ENCODE data around the gene AKAP7.

AKAP7 gene

DNA sequence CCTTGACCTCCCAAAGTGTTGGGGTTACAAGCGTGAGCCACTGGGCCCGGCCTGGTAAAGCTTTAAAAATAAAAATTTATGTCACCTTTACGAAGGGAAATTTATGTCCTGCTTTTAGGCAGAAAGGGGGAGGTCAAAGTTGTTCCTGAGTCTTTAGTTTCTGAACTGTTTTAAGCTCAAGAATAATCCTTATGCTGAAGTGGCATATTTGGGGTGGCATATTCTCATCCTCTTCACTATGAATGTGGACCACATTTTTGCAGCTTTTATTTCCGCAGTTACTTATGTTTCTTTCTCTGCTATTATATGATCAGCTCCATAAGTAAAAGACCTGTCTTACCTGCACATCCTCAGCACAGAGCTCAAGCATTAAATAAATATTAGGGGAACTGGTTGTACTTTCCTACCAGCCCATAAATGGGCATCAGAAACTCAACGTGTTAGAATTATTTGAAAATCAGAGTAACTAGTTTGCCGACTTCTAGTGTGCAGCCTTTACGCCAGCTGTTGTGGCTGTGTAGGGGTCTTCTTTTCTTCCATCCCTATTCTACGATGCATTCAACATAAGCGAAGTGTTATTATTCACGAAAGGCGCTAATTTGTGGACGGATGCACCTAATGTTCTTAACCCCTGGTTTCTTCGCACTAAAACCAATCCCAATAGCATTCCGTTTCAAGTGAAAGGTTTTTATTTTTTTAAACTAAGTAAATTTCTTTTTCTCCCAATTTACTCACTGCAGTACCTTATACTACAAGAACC is 867 bp upstream of the AKAP7 start:
- no peak for DNase-seq

- DNase-seq: no peak
These were observed 355 bp upstream of the AKAP7 start for GRCh38 chr6:131134980-131135243.

DNA sequence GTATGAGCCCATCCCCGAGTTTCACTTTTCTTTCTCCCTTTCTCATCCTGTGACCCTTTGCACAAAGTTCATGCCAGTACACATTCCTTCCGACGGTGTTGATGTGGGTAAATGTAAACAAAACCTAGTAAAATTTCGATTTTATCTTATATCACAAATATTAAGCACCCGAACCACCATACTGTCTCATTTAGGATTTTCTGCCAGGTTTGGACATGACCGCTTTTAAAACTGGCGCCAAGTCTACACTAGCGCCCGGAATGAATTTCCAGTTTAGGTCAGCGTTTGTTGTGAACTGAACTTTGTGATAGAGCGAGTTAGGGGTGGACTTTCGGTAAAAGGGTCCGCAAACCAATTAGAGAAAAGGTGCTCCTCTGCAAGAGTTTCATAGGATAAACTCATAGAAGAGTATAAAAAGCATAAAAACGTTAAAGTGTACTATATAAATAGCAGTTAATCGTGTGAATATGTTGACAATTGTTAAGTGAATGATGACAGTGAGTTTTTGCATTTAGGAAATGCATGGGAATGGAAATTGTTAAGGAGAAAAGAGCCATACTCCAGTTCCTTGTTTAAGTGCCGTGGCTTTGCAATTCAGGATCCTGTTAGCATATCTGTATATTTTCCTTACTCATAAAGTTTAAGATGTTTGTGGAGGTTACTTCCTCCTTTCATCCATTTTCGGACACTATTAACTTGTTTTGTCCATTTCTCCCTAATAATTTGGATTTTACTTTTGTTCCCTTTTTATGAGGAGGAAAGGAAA is 937 bp downstream of the AKAP7 start:
- no peak for DNase-seq

- no peak for DNase-seq
These were observed 4.3 kb downstream of the AKAP7 start for GRCh38 chr6:131139599-131139998.

- no peak for DNase-seq
These were observed 8.1 kb downstream of the AKAP7 start for GRCh38 chr6:131143319-131143718.

- no peak for DNase-seq
These were observed 11.6 kb downstream of the AKAP7 start for GRCh38 chr6:131146865-131147264.

- DNase-seq: no peak
These were observed 21.1 kb downstream of the AKAP7 start for GRCh38 chr6:131156411-131156810.

DNA sequence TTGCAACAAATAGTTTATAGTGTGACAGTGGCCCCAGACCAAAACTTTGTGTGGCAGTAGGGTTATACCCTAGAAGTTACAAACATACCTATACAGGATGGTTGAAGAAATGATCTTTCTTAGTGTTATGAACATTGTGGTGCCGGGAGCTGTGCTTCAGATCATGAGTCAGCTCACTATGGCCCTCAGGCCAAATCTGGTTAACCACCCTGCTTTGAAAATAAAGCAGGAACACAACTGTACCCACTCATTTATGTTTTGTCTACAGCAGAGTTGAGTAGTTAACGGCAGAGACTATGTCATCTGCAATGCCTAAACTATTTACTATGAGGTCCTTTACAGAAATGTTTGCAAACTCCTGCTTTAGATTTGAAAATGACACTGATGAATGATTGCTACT is 24.3 kb downstream of the AKAP7 start:
- no peak for DNase-seq

DNA sequence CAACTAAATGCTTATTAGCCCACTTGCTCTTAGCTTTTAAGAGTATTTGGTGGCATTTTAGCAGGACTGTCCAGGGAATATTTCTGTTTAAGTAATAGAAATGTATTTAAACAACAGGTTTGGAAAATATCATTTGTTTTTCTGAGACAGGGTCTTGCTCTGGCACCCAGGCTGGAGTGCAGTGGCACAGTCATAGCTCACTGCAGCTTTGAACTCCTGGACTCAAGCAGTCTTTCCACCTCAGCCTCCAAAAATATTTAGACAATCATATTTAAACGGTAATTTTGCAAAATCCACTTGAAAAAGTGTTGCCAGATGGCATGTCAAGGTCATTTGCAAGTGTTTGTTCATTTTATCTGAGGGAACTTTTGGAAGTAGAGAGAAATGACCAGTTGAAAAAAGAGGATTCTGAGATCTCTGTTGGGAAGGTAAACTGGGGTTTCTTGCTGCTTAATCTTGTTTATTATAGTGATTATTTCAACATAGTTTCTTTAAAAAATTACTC is 25.0 kb downstream of the AKAP7 start:
- no peak for DNase-seq

DNA sequence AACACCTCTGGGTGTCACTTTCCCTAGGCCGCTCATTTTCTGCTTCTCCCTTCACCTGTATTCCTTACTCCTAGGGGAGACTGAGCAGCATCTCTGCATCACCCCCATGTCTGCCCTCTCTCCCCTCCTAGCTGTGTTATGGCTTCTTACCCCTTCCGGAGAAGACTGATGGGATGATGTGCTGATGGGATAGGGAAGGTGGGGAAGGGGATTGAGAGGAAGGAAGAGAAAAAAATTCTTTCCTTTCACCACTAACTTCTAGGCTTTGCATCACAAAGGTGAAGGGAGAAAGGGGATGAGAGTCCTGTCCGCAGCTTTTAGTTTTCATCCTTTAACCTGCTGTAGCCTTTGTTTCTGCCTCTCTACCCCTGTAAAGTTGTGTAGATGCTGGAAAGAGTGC is 26.7 kb downstream of the AKAP7 start:
- DNase-seq: no peak

DNA sequence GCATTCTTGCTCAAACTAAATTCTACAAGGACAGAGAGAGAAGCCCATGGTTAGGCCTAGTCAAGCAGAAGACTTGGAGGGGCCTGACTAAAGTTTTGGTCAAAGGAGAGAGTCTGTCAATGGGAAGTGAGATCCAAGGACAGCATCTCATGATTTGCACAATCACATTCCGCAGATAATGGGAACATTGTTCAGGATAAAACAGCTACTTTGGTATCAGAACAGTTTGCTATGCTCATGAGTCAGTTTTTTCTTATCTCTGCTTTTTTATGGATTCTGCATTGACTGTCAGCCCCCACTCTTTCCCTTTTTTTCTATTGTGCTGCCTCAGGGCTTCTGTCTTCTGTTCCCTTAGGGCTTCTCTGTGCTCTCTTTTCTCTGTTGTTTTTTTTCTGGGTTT is 28.6 kb downstream of the AKAP7 start:
- no peak for DNase-seq

- DNase-seq: no peak
These were observed 29.2 kb downstream of the AKAP7 start for GRCh38 chr6:131164506-131164905.

GRCh38 chr6:131167773-131168172 is 32.5 kb downstream of the AKAP7 start:
- no peak for DNase-seq

DNA sequence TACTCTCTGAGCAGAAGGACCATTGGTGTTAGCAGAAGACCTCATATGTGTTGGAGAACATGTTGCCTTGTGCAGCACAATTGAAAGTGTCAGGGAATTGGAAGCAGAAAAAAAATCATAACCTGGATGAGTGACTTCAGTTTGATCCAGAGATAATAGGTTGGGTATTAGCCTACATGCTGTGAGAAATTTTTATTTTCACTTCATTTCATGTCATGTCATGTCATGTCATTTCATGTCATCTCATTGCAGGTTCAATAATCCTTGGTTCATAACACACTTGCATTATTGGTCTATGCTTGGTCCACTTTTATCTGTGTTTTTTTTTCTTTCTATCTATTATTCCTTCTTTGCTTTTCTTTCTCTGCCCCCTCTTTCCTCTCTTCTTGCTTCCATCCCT is 34.3 kb downstream of the AKAP7 start:
- DNase-seq: no peak

- DNase-seq: no peak
These were observed 37.0 kb downstream of the AKAP7 start for GRCh38 chr6:131172222-131172621.

DNA sequence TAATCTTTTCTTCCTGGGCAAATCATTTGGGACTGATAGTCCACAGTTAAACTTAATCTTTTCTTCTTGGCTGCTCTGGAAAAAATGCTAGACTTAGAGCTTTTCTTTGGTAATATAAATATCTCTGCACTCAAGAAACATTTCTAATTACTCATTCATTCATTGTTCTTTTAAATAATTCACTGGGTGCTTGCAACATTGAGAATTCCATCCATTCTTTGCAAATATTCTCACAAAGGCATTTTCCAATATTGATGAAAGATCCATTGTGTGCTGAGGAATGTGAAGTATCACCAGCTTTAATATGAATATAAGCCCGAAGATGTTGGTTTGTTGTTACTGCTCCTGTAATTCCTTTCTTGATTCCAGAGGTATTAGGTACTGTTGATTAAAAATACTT is 38.4 kb downstream of the AKAP7 start:
- no peak for DNase-seq

DNA sequence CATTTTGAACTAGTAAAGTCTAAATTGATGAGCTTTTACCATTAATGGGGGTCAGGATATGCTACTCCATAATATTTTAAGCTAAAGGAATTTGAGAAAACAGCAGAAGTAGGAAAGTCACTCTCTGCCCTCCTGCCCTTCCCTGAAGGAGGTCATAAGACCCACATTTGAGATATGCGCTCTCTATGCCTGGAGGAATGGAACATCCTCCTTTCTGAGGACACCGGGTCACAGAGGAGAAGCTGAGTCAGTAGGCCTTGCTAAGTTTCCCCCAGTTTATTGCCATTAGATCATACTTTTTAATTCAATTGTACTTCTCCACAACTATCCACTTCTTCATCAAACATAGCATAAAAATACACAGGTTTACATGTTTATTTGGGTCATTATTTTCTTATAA is 40.3 kb downstream of the AKAP7 start:
- DNase-seq: no peak

GRCh38 chr6:131177996-131178395 is 42.7 kb downstream of the AKAP7 start:
- DNase-seq: no peak

DNA sequence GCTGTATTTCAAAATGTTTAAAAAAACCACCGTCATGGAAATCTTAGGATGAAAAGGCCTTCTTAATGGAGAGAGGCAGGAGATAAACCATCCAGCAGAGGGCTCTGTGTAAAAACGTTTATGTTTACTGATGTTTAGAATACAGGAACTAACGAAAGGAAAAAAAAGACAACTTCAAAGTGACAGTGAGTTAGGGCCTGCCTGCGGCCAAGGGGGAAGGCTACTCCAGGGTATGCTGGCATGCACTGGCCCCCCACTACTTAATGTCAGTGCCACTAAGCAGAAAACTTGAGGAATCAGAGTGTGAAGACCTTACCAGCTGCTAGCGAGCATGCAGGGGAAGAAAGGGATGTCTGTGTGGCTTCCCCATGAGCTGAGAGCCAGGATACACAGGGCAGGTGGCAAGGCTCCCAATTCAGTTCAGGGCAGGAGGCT is 47.7 kb downstream of the AKAP7 start:
- no peak for DNase-seq

DNA sequence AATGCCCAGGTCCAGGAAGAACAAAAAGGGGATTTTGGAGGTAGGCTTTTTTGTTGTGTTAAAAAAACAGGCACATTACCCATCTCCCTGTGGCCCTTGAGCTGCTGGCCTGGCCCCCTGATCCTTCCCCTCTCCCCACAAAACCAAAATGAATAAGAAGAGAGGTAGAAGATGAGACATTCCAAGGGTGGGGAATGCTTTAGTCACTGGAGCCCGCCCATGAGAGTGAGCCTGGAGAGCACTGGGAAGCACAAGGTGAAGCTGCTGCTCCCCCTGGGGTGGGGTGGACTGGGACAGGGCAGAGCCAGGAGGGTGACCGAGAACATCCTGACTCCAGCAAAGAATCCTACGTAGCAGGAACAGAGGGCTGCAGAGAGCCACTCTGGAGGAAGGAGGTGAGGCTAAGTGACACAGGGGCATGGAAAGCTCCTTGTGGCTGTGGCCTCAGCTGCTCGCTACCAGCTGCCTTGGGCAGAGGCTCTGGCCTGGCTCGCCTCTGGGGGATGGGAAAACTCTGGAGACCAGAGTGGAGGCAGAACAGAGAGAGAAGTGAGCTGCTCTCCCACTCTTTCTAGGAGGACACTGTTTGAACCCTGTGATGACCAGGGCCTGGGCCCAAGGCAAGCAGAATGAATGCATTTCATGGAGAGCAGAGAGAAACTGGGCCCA is 48.3 kb downstream of the AKAP7 start:
- DNase-seq: no peak

DNA sequence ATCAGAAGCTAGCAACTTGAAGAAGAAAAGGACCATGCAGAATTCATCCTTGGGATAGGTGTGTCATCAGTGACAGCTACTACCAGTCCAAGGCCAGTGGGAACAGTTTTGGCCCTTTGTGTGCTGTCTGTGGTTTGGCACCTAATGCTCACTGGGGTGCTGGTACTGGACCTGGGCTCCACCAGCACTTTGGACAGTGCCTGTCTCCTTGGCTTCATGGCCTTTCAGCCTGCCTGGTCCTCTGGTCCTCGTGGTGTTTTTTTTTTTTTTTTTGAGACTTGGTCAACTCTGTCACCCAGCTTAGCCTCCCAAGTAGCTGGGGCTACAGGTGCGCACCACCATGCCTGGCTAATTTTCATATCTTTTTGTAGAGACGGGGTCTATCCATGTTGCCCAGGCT is 56.3 kb downstream of the AKAP7 start:
- DNase-seq: no peak

DNA sequence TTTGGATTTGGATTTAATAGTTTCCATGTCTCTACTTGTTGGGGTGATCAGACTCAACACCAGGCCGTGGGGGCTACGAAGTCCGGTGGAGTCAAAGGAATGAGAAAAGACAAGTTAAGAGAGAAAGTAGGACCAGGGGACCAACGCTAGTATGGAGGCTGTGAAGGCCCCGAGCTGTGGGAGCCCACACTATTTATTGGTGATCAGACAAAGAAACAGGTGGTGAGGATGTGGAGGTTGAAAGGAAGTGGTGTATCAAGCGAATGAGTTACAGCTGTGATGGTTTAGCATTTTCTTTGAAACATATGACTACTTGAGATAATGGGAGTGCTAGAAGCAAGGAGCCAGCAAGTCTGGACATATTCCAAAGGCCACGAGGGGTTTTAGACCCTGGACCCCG is 62.4 kb downstream of the AKAP7 start:
- no peak for DNase-seq

DNA sequence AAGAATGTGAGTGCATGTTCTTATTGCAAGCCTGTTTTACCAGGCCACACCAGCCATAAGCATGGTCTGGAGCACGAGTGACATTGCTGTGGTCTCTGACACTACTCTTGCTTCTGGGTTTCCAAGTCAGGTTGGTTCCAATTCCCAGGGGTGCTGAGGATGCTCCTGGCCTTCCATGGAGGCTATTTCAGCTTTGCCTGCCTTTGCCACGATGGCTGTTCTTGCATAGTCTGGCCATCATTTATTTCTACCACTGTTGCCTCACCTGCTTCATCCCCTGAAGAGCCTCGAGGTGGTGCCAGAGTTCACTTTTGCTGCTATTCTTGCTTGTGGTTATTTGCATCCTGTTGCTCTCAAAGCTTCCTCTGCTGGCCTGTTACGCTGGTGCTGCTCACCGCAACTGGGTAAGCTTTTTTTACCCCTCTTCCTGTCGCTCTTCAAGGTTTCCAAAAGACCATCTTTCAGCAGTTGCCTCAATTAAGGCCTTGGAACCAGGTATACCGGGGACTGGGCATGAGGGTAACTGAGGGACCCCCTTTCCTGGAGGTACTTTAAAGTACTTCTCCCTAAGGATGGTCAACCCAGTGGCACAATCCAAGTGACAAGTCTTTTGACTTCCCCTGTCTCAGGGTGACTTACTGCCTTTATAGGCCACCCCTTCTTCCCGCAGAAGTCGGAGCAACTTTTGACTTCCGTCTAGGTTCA is 64.5 kb downstream of the AKAP7 start:
- no peak for DNase-seq

Data from NCI-H510A treated with DMSO at 0.1 percent for 48 hours (cell line).